ENCODE data around the gene ARIH1. TPM values are rescaled to one million over a fixed set of nuclear protein-coding genes. Genes with fewer than 3 reads are reported as not detected.

The ARIH1 gene
- total and polyA plus RNA-seq, 2 of the 4 experiments (the other 2 are of a cell fraction) = 24.0 to 41.2 TPM

DNA sequence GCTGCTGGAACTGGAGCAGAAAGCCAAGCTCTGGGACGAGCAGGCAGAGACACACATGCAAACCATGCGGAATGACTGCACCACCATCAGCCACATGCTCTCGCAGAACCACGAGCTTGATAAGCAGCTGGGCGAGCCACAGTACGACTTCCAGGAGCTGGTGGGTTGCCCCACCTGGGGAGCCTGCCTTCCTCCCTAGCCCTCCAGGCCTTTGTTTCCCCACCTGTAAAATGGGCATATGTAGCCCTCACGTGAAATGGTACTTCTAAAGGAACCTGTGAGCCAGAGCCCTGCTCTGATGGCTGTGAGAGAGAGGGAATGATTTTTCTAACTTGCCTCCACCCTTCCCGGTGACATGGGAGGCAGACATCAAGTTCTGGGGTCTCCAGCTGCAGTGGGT is 135.7 kb downstream of the ARIH1 start:
- Histone ChIP-seq H3K4me1 (ENCODE audit: control insufficient read depth, insufficient read depth, low read length) (no peaks in the 10 kb centered on the region), H3K79me1 (ENCODE audit: low read depth in 1 of 2, low read length in 2 of 2) (no peaks in the 10 kb centered on the region), H2AFZ (replicated peaks; ENCODE audit: low read length, poor library complexity) (no peak overlapping the region), H3K9me1 (ENCODE audit: insufficient read depth, low read length) (no peaks in the 10 kb centered on the region), H3K23ac (ENCODE audit: low read depth, low read length) (no peak overlapping the region), H2BK20ac (ENCODE audit: low read depth, low read length) (no peak overlapping the region), H3K27ac (ENCODE audit: insufficient read depth, low read length) (no peak overlapping the region), H4K20me1 (ENCODE audit: insufficient read depth, low read length) (no peaks in the 10 kb centered on the region), H2AK9ac (replicated peaks; ENCODE audit: low read depth, low read length, poor library complexity) (no peak overlapping the region), H2BK5ac (ENCODE audit: low read depth, low read length, poor library complexity, severe bottlenecking) (no peak overlapping the region), H3K27me3 (ENCODE audit: control insufficient read depth, insufficient read depth, low read length) (peaks cover 6% of the 10 kb centered on the region; the same call in 1 of the 2 replicates), H3K14ac (replicated peaks; ENCODE audit: low read depth, low read length) (no peak overlapping the region), H4K5ac (ENCODE audit: low read depth, low read length) (no peak overlapping the region), H4K8ac (ENCODE audit: low read depth in 2 of 2, low read length in 2 of 2) (no peak overlapping the region), H2BK15ac (ENCODE audit: low read depth, low read length) (no peak overlapping the region), H3K4me3 (ENCODE audit: insufficient read depth, low read depth, low read length) (no peak overlapping the region), H3K36me3 (ENCODE audit: control insufficient read depth, insufficient read depth, low read length) (no peaks in the 10 kb centered on the region), H2AK5ac (ENCODE audit: low read depth, low read length) (no peak overlapping the region), H3K56ac (ENCODE audit: extremely low read depth, insufficient read depth, low read length) (no peak overlapping the region), H3K9ac (ENCODE audit: low read depth, low read length) (no peak overlapping the region), H3K4me2 (ENCODE audit: low read depth, low read length) (no peak overlapping the region), H3K4ac (ENCODE audit: low read depth, low read length) (no peak overlapping the region), H3K18ac (ENCODE audit: low read depth, low read length) (no peak overlapping the region), H2BK120ac (ENCODE audit: low read depth, low read length) (no peak overlapping the region), H4K91ac (ENCODE audit: insufficient read depth, low read depth, low read length) (no peak overlapping the region), H3K9me3 (ENCODE audit: control insufficient read depth, insufficient read depth, low read length) (no peaks in the 10 kb centered on the region)
- POLR2A ChIA-PET (ENCODE audit: unreplicated experiment) = no interaction called here
- DNase-seq (no peak), ATAC-seq (ENCODE audit: low read depth) (no peak)
- CTCF ChIA-PET = no interaction called here
- in situ Hi-C loops (cut with MboI; ENCODE audit: low sequenced_read_pairs) = loop anchor here (10.0 kb wide), 1 partner anchor 65 kb away; no protein-coding TSS in a partner anchor
- intact Hi-C loops (cut with micrococcal nuclease) = no loop called here
- TF ChIP-seq RFX5 (IDR thresholded peaks at IDR 0.05; ENCODE audit: low read depth, low read length) (no peak), SMC3 (IDR thresholded peaks at IDR 0.05; ENCODE audit: low read depth, low read length) (no peak), RCOR1 (IDR thresholded peaks at IDR 0.05; ENCODE audit: insufficient replicate concordance, low read length) (no peak), MXI1 (IDR thresholded peaks at IDR 0.05; ENCODE audit: borderline replicate concordance, low read depth, low read length) (no peak), BHLHE40 (IDR thresholded peaks at IDR 0.05; ENCODE audit: low read depth, low read length) (no peak), MAZ (IDR thresholded peaks at IDR 0.05; ENCODE audit: borderline replicate concordance, low read depth, low read length) (no peak), CHD1 (IDR thresholded peaks at IDR 0.05; ENCODE audit: low read depth, low read length) (no peak), CEBPB (IDR thresholded peaks at IDR 0.05; ENCODE audit: low read depth, low read length) (no peak), POLR2A (IDR thresholded peaks at IDR 0.05; ENCODE audit: low read depth, low read length) (no peak), FOS (IDR thresholded peaks at IDR 0.05; ENCODE audit: low read depth, low read length) (no peak), RAD21 (IDR thresholded peaks at IDR 0.05; ENCODE audit: low read length) (no peak), USF2 (IDR thresholded peaks at IDR 0.05; ENCODE audit: low read depth, low read length) (no peak), NFE2L2 (IDR thresholded peaks at IDR 0.05; ENCODE audit: low read depth, low read length) (no peak), MAFK (IDR thresholded peaks at IDR 0.05; ENCODE audit: low read depth, low read length) (no peak)
- TF ChIP-seq, protein P1, sequence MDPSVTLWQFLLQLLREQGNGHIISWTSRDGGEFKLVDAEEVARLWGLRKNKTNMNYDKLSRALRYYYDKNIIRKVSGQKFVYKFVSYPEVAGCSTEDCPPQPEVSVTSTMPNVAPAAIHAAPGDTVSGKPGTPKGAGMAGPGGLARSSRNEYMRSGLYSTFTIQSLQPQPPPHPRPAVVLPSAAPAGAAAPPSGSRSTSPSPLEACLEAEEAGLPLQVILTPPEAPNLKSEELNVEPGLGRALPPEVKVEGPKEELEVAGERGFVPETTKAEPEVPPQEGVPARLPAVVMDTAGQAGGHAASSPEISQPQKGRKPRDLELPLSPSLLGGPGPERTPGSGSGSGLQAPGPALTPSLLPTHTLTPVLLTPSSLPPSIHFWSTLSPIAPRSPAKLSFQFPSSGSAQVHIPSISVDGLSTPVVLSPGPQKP (IDR thresholded peaks at IDR 0.05; ENCODE audit: borderline replicate concordance, low read depth, low read length) = no peak
- TF ChIP-seq, protein P2, sequence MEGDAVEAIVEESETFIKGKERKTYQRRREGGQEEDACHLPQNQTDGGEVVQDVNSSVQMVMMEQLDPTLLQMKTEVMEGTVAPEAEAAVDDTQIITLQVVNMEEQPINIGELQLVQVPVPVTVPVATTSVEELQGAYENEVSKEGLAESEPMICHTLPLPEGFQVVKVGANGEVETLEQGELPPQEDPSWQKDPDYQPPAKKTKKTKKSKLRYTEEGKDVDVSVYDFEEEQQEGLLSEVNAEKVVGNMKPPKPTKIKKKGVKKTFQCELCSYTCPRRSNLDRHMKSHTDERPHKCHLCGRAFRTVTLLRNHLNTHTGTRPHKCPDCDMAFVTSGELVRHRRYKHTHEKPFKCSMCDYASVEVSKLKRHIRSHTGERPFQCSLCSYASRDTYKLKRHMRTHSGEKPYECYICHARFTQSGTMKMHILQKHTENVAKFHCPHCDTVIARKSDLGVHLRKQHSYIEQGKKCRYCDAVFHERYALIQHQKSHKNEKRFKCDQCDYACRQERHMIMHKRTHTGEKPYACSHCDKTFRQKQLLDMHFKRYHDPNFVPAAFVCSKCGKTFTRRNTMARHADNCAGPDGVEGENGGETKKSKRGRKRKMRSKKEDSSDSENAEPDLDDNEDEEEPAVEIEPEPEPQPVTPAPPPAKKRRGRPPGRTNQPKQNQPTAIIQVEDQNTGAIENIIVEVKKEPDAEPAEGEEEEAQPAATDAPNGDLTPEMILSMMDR (conservative IDR thresholded peaks at IDR 0.05; ENCODE audit: low read depth, low read length) = no peak
- WGBS, 2 experiments (ENCODE audit: extremely low coverage in 2 of 2, insufficient read length in 1 of 2) = 80% methylated on average over 3 of the region's 8 CpGs; no CpG with 5 or more reads in 1 of the 2 experiments
- no TSS peak for BruUV-seq (replicated peaks)
- dilution Hi-C loops (cut with HindIII; ENCODE audit: low sequenced_read_pairs, unreplicated experiment) = no loop called here

Data from IMR-90 (cell line).